Lower leg skin (tissue), 3 donors: ENCODE data around the gene ARHGAP24.

Source experiments
- CTCF ChIP-seq, 3 donors: fragments of 450-650 bp; IDR thresholded peaks; one replicate each; pipeline ENCODE4 v1.5.1; 2016; ENCODE audit warnings: antibody characterized with exemption in 3 of 3, mild to moderate bottlenecking in 3 of 3, moderate library complexity in 2 of 3
- POLR2A ChIP-seq, 2 donors: fragments of 450-650 bp; IDR thresholded peaks; one replicate each; pipeline ENCODE4 v1.6.1; 2016 to 2017; ENCODE audit warnings: antibody characterized with exemption in 2 of 2, mild to moderate bottlenecking in 1 of 2, moderate library complexity in 1 of 2

DNA sequence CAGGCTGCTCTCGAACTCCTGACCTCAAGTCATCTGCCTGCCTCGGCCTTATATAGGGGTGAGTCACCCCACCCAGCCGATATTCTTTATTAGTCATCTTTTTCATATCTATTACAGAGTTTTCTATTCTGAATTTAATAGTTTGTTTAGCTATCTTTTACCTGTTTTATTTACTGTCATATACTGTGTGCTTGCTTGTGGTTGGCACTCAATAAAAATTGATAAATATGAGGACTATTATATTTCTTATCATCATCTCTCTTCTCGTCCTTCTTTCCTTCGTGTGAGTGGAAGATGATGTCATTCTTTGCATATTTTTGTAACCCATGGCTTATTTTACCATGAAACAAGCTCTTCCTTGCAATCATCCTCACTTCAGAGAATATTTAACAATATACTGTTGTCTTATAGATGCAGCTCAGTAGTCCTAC, 265.5 kb downstream of the ARHGAP24 start:
- TF ChIP-seq CTCF (IDR thresholded peaks at IDR 0.05) (no peak), POLR2A (IDR thresholded peaks at IDR 0.05) (no peak)
